Measurements from ENCODE around the gene TP53TG5. TPM values are rescaled to one million over a fixed set of nuclear protein-coding genes. Genes with fewer than 3 reads are reported as not detected.

The TP53TG5 gene
- total RNA-seq, 1 experiment from 2014 or later = not detected

- no peak overlapping the region for H3K4me3 ChIP-seq (ENCODE audit: low read depth in 2 of 2, low read length in 2 of 2)
- POLR2A ChIA-PET = no interaction called here
- in situ Hi-C loops (cut with HindIII; ENCODE audit: low pct_unique_long_range_greater_than_20kb, low sequenced_read_pairs) (no loop called here), intact Hi-C loops (cut with micrococcal nuclease; ENCODE audit: unreplicated experiment) (no loop called here)
- no peaks in the 10 kb centered on the region for H3K27me3 ChIP-seq (ENCODE audit: control insufficient read depth, insufficient read depth, low read length)
- CTCF ChIA-PET = no interaction called here
- no peak overlapping the region for H3K27ac ChIP-seq (ENCODE audit: low read length)
- H3K36me3 ChIP-seq (ENCODE audit: control insufficient read depth, insufficient read depth, low read length) = no peaks in the 10 kb centered on the region
- no TSS peak for BruUV-seq (replicated peaks)
- H3K4me1 ChIP-seq (ENCODE audit: control insufficient read depth, insufficient read depth, low read length) = no peaks in the 10 kb centered on the region
- ATAC-seq (no peak), DNase-seq (ENCODE audit: low read depth, low spot score) (no peak)
- H3K9me3 ChIP-seq (ENCODE audit: control insufficient read depth, insufficient read depth, low read depth, low read length) = no peaks in the 10 kb centered on the region
- TF ChIP-seq, protein P1, sequence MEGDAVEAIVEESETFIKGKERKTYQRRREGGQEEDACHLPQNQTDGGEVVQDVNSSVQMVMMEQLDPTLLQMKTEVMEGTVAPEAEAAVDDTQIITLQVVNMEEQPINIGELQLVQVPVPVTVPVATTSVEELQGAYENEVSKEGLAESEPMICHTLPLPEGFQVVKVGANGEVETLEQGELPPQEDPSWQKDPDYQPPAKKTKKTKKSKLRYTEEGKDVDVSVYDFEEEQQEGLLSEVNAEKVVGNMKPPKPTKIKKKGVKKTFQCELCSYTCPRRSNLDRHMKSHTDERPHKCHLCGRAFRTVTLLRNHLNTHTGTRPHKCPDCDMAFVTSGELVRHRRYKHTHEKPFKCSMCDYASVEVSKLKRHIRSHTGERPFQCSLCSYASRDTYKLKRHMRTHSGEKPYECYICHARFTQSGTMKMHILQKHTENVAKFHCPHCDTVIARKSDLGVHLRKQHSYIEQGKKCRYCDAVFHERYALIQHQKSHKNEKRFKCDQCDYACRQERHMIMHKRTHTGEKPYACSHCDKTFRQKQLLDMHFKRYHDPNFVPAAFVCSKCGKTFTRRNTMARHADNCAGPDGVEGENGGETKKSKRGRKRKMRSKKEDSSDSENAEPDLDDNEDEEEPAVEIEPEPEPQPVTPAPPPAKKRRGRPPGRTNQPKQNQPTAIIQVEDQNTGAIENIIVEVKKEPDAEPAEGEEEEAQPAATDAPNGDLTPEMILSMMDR (IDR thresholded peaks at IDR 0.05) = no peak
- TF ChIP-seq SIN3A (IDR thresholded peaks at IDR 0.05; ENCODE audit: borderline replicate concordance, insufficient read depth, low read depth, low read length) (no peak), POLR2AphosphoS5 (IDR thresholded peaks at IDR 0.05; ENCODE audit: low read depth, low read length) (no peak), TCF7L2 (IDR thresholded peaks at IDR 0.05; ENCODE audit: low read depth, low read length) (no peak)
- TF ChIP-seq, protein P2, sequence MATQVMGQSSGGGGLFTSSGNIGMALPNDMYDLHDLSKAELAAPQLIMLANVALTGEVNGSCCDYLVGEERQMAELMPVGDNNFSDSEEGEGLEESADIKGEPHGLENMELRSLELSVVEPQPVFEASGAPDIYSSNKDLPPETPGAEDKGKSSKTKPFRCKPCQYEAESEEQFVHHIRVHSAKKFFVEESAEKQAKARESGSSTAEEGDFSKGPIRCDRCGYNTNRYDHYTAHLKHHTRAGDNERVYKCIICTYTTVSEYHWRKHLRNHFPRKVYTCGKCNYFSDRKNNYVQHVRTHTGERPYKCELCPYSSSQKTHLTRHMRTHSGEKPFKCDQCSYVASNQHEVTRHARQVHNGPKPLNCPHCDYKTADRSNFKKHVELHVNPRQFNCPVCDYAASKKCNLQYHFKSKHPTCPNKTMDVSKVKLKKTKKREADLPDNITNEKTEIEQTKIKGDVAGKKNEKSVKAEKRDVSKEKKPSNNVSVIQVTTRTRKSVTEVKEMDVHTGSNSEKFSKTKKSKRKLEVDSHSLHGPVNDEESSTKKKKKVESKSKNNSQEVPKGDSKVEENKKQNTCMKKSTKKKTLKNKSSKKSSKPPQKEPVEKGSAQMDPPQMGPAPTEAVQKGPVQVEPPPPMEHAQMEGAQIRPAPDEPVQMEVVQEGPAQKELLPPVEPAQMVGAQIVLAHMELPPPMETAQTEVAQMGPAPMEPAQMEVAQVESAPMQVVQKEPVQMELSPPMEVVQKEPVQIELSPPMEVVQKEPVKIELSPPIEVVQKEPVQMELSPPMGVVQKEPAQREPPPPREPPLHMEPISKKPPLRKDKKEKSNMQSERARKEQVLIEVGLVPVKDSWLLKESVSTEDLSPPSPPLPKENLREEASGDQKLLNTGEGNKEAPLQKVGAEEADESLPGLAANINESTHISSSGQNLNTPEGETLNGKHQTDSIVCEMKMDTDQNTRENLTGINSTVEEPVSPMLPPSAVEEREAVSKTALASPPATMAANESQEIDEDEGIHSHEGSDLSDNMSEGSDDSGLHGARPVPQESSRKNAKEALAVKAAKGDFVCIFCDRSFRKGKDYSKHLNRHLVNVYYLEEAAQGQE (IDR thresholded peaks at IDR 0.05; ENCODE audit: insufficient read depth in 1 of 2, low read depth in 2 of 2, low read length in 1 of 2) = no peak
Observed at GRCh38 chr20:45387274-45387673, 9.1 kb upstream of the TP53TG5 start.

DNA sequence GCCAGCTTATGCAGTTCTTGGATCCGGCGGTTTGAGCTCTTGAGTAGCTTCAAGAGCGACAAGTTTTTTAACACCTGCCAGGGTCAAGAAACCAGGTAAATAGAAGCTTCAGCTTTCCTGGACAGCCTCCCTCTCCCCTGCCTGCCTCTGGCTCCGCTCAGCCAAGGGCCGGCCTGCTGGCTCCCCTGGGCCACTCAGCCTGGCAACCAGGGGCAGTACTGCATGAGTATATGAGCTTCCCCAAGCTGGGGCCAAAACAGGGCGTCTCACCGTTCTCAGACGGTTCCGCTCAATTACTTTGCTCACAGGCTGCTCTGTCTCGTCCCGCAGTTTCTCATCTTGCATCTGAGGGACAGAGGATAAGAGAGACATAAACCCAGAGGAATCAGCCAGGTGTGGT is 856 bp downstream of the TP53TG5 start:
- intact Hi-C loops (cut with micrococcal nuclease; ENCODE audit: unreplicated experiment) (no loop called here), in situ Hi-C loops (cut with HindIII; ENCODE audit: low pct_unique_long_range_greater_than_20kb, low sequenced_read_pairs) (no loop called here)
- no peak for ATAC-seq
- Histone ChIP-seq H3K27me3 (ENCODE audit: control insufficient read depth, insufficient read depth, low read length) (no peaks in the 10 kb centered on the region), H3K36me3 (ENCODE audit: control insufficient read depth, insufficient read depth, low read length) (no peaks in the 10 kb centered on the region; the same call in 1 of the 2 replicates), H3K9me3 (ENCODE audit: control insufficient read depth, insufficient read depth, low read depth, low read length) (no peaks in the 10 kb centered on the region), H3K4me3 (ENCODE audit: low read depth in 2 of 2, low read length in 2 of 2) (no peak overlapping the region), H3K4me1 (ENCODE audit: control insufficient read depth, insufficient read depth, low read length) (peaks cover 6% of the 10 kb centered on the region; the same call in 1 of the 2 replicates), H3K27ac (ENCODE audit: low read length) (no peak overlapping the region)
- TF ChIP-seq POLR2AphosphoS5 (IDR thresholded peaks at IDR 0.05; ENCODE audit: low read depth, low read length) = no peak
- TF ChIP-seq, protein P2 (IDR thresholded peaks at IDR 0.05; ENCODE audit: insufficient read depth in 1 of 2, low read depth in 2 of 2, low read length in 1 of 2) = no peak
- TF ChIP-seq SIN3A (IDR thresholded peaks at IDR 0.05; ENCODE audit: borderline replicate concordance, insufficient read depth, low read depth, low read length) = no peak
- TF ChIP-seq, protein P1 (IDR thresholded peaks at IDR 0.05) = no peak
- no peak for TF ChIP-seq TCF7L2 (IDR thresholded peaks at IDR 0.05; ENCODE audit: low read depth, low read length)
- ChIA-PET POLR2A (interaction anchor here (0.6 kb wide), 1 partner anchor 16 kb away, joined by 4 read pairs; no protein-coding TSS in a partner anchor), CTCF (interaction anchor here (0.5 kb wide), 1 partner anchor 58 kb away, joined by 4 read pairs; no protein-coding TSS in a partner anchor)
- DNase-seq (ENCODE audit: low read depth, low spot score) = no peak
- no TSS peak for BruUV-seq (replicated peaks)

All from Panc1 (cell line).